CD4-positive, CD25-positive, alpha-beta regulatory T cell (primary cell): Measurements from ENCODE around the gene FAU. TPM values are rescaled to one million over a fixed set of nuclear protein-coding genes. Genes with fewer than 3 reads are reported as not detected.

ENCODE experiments used
- ATAC-seq, 2 donors: fragments of 150-1000 bp; cut with Tn5 transposase; one replicate each; pipeline ENCODE4 v1.10.0; 2021; ENCODE audit warnings: low read depth in 2 of 2, moderate number of reproducible peaks in 2 of 2, moderate library complexity in 1 of 2
- DNase-seq, 3 donors: peaks; one replicate each; pipeline versions ENCODE4 v3.0.0 to v3.0.0-alpha.2; 2012 to 2022; ENCODE audit warnings: mixed read lengths in 1 of 3
- H3K27ac ChIP-seq: one replicate; pipeline ENCODE4 v1.7.0; 2013; ENCODE audit warnings: mild to moderate bottlenecking, low read length; ENCODE audit not compliant: insufficient read depth, poor library complexity, severe bottlenecking
- H3K27me3 ChIP-seq: one replicate; pipeline ENCODE4 v1.7.0; 2013; ENCODE audit warnings: low read length; ENCODE audit not compliant: control insufficient read depth, insufficient read depth
- H3K36me3 ChIP-seq: one replicate; pipeline ENCODE4 v1.7.0; 2013; ENCODE audit warnings: mild to moderate bottlenecking, low read length, moderate library complexity; ENCODE audit not compliant: control insufficient read depth, insufficient read depth
- H3K4me1 ChIP-seq: 2 replicates; pipeline ENCODE4 v1.7.0; 2013; ENCODE audit warnings: mild to moderate bottlenecking, low read length; ENCODE audit not compliant: insufficient read depth, control insufficient read depth, poor library complexity, severe bottlenecking
- H3K4me3 ChIP-seq: one replicate; pipeline ENCODE4 v1.7.0; 2013; ENCODE audit warnings: low read depth, mild to moderate bottlenecking, low read length, moderate library complexity
- H3K9me3 ChIP-seq, 2 experiments: 1 replicate in 1 of 2; 2 replicates in 1 of 2; pipeline ENCODE4 v1.7.0; 2013; ENCODE audit warnings: low read length in 2 of 2, mild to moderate bottlenecking in 1 of 2, moderate library complexity in 1 of 2; ENCODE audit not compliant: control insufficient read depth in 2 of 2
- H3K27ac Mint-ChIP-seq, 3 donors: one replicate each; pipeline ENCODE4 v1.8.0; 2020 to 2022; ENCODE audit warnings: mild to moderate bottlenecking in 3 of 3, mixed read lengths in 3 of 3, moderate library complexity in 2 of 3
- H3K27me3 Mint-ChIP-seq: one replicate; pipeline ENCODE4 v1.8.0; 2022; ENCODE audit warnings: mild to moderate bottlenecking, mixed read lengths
- H3K36me3 Mint-ChIP-seq: one replicate; pipeline ENCODE4 v1.8.0; 2020; ENCODE audit warnings: mixed read lengths
- H3K4me1 Mint-ChIP-seq, 4 donors: one replicate each; pipeline ENCODE4 v1.8.0; 2020 to 2022; ENCODE audit warnings: mixed read lengths in 4 of 4, mild to moderate bottlenecking in 1 of 4
- H3K4me3 Mint-ChIP-seq, 4 donors: one replicate each; pipeline ENCODE4 v1.8.0; 2020 to 2022; ENCODE audit warnings: mild to moderate bottlenecking in 4 of 4, mixed read lengths in 4 of 4, moderate library complexity in 3 of 4
- H3K9me3 Mint-ChIP-seq, 7 donors: one replicate each; pipeline ENCODE4 v1.8.0; 2020 to 2022; ENCODE audit warnings: mixed read lengths in 7 of 7, mild to moderate bottlenecking in 3 of 7, moderate library complexity in 2 of 7
- polyA plus RNA-seq, 4 donors: library from polyadenylated mRNA; unstranded; fragments of 300-500 nt; fragmentation: Illumina TruSeq; gene quantifications; one replicate each; pipeline ENCODE4 v1.2.3, GENCODE V29; 2021
- total RNA-seq: library from RNA; stranded (reverse); gene quantifications from one replicate; pipeline ENCODE4 v1.2.3, GENCODE V29; 2022

The FAU gene
- total and polyA plus RNA-seq, 5 donors from 2014 or later, result 1,003 to 1,172 (median 1,097) TPM

DNA sequence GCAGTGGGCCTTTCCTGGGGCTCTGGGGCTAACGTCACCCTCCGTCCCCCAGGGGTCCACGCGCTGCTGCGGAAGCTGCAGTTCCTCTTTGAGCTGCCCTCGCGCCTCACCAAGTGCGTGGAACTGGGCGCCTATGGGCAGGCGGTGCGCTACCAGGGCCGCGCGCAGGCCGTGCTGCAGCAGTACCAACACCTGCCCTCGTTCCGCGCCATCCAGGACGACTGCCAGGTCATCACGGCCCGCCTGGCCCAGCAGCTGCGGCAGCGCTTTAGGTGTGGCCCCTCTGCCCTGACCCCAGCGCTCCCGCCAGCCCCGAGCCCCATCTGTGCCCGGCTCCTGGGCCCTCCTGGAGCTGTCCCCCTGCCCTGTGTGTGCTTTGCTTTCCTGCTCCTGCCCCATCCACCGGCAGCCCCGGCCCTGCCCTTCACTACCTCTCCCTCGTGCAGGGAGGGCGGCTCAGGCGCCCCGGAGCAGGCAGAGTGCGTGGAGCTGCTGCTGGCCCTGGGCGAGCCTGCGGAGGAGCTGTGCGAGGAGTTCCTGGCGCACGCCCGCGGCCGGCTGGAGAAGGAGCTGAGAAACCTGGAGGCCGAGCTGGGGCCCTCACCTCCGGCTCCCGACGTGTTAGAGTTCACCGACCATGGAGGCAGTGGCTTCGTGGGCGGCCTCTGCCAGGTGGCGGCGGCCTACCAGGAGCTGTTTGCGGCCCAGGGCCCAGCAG lies 14.0 kb downstream of the FAU start:
- Mint-ChIP-seq H3K27me3 (no peaks in the 10 kb centered on the region), H3K4me3 (no peak overlapping the region), H3K4me1 (peaks cover 4 to 43% (median 30%) of the 10 kb centered on the region in 4 donors), H3K36me3 (peaks cover 22% of the 10 kb centered on the region), H3K9me3 (no peaks in the 10 kb centered on the region), H3K27ac (no peak overlapping the region)
- Histone ChIP-seq H3K4me1 (peaks cover 29% of the 10 kb centered on the region), H3K36me3 (peaks cover 33% of the 10 kb centered on the region), H3K27ac (no peak overlapping the region), H3K9me3 (no peaks in the 10 kb centered on the region), H3K27me3 (no peaks in the 10 kb centered on the region), H3K4me3 (no peak overlapping the region)
- no peak for DNase-seq
- no peak for ATAC-seq

- Histone ChIP-seq H3K9me3 (no peaks in the 10 kb centered on the region), H3K36me3 (peaks cover 40% of the 10 kb centered on the region), H3K27ac (no peak overlapping the region), H3K4me3 (no peak overlapping the region), H3K4me1 (peaks cover 21% of the 10 kb centered on the region), H3K27me3 (no peaks in the 10 kb centered on the region)
- no peak overlapping the region for H3K27ac Mint-ChIP-seq
- no peaks in the 10 kb centered on the region for H3K27me3 Mint-ChIP-seq
- no peaks in the 10 kb centered on the region for H3K9me3 Mint-ChIP-seq
- no peak for DNase-seq
- peak overlapping the region in 2 of 4 donors; percentile 63 to 83 for H3K4me3 Mint-ChIP-seq
- peaks cover 22% of the 10 kb centered on the region for H3K36me3 Mint-ChIP-seq
- H3K4me1 Mint-ChIP-seq, result peaks cover 4 to 43% (median 30%) of the 10 kb centered on the region in 4 donors
- no peak for ATAC-seq
Observed at GRCh38 chr11:65107078-65107477, 14.9 kb downstream of the FAU start.

DNA sequence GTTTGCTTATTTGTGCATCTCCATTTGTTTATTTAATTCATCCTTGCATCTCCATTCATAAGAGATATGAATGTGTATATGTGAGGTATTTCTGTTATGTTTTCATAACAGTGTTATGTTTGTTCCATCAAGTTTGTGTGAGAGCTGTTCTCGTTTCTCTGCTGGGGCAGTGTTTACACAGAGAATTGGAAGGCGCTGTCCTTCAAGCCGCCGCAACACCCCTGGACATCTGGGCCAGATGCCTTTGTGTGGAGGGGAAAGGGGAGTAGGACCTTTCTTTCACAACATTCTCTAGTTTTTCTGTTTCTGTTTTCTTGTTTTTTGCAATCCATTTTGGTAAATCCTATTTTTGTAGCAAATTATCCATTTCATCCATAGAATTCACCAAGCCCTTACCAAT lies 17.3 kb downstream of the FAU start:
- Mint-ChIP-seq H3K36me3 (peaks cover 21% of the 10 kb centered on the region), H3K9me3 (no peaks in the 10 kb centered on the region), H3K4me1 (peaks cover 9 to 27% (median 20%) of the 10 kb centered on the region in 4 donors), H3K27me3 (no peaks in the 10 kb centered on the region), H3K27ac (peak overlapping the region; percentile 63 to 79 (median 76)), H3K4me3 (no peak overlapping the region)
- Histone ChIP-seq H3K4me3 (no peak overlapping the region), H3K27ac (no peak overlapping the region), H3K36me3 (peaks cover 45% of the 10 kb centered on the region), H3K9me3 (no peaks in the 10 kb centered on the region), H3K4me1 (no peaks in the 10 kb centered on the region), H3K27me3 (no peaks in the 10 kb centered on the region)
- ATAC-seq, result no peak
- DNase-seq, result no peak

DNA sequence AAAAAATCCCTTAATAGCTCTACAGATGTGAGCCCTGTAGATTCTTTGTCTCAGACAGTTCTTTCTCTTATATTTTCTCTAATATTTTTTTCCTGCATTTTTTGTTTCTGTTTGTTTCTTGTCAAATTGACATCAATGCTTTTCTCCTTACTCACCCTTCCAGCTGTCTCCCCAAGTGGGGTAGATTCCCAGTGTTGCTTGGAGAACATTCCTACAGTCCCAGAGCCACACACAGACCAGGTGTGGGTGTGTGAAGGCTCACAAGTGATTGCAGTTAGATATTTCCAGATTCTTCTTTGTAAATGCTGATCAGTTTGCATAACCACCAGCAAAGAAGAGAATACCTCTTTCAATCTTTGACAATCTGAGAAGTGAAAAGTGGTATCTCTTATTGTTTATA lies 18.5 kb downstream of the FAU start:
- peak overlapping the region in 2 of 3 donors; percentile 65 to 68 for H3K27ac Mint-ChIP-seq
- H3K27ac ChIP-seq, result no peak overlapping the region
- peaks cover 25% of the 10 kb centered on the region for H3K36me3 Mint-ChIP-seq

DNA sequence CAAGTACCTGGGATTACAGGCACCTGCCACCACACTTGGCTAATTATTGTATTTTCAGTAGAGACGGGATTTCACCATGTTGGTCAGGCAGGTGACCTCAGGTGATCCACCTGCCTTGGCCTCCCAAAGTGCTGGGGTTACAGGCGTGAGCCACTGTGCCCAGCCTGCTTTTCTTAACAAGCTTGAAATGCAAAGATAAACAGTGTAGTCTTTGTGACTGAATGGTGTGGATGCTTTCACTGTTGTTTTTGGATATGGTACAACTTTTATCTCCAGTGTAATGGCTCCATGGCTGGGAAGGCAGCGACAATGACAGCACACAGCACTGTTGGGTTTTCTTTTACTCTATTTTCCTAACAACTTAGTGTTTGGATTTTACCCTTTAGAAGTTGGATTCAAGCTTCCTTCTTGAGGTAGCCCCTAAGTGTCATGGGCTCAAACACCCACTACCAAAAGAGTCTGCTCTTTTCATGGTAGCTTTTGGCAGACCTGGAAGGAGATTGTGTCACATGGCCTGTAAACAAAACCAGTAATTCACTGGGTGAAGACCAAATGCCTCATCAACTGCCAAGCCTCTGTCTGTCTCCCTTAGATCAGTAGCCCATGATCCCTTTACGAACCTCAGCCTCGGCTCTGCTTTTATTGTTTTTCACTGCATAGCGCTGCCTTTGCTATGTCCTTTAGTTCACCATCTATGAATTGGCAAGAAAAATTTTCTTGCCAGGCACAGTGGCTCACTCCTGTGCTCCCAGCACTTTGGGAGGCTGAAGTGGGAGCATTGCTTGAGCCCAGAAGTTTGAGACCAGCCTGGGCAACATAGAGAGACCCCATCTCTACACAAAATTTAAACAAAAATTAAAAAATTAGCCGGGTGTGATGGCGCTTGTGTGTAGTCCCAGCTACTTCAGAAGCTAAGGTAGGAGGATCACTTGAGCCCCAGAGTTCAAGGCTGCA lies 19.5 kb downstream of the FAU start:
- peak overlapping the region in 1 of 3 donors; percentile 14 for H3K27ac Mint-ChIP-seq
- ATAC-seq (no peak), DNase-seq (no peak)
- Histone ChIP-seq H3K27me3 (no peaks in the 10 kb centered on the region), H3K9me3 (no peaks in the 10 kb centered on the region), H3K4me1 (peaks cover 7% of the 10 kb centered on the region), H3K36me3 (peaks cover 41% of the 10 kb centered on the region), H3K4me3 (no peak overlapping the region), H3K27ac (no peak overlapping the region)
- no peak overlapping the region for H3K4me3 Mint-ChIP-seq
- peaks cover 9 to 31% (median 26%) of the 10 kb centered on the region in 4 donors for H3K4me1 Mint-ChIP-seq
- no peaks in the 10 kb centered on the region for H3K9me3 Mint-ChIP-seq
- H3K36me3 Mint-ChIP-seq, result peaks cover 29% of the 10 kb centered on the region
- no peaks in the 10 kb centered on the region for H3K27me3 Mint-ChIP-seq

More for the DNA sequence above, 18.5 kb downstream of the FAU start:
- Mint-ChIP-seq H3K27me3 (no peaks in the 10 kb centered on the region), H3K4me1 (peaks cover 9 to 27% (median 24%) of the 10 kb centered on the region in 4 donors), H3K9me3 (no peaks in the 10 kb centered on the region), H3K4me3 (no peak overlapping the region)
- DNase-seq (no peak), ATAC-seq (no peak)
- no peaks in the 10 kb centered on the region for H3K9me3 ChIP-seq
- H3K36me3 ChIP-seq, result peaks cover 37% of the 10 kb centered on the region
- H3K4me3 ChIP-seq, result no peak overlapping the region
- no peaks in the 10 kb centered on the region for H3K27me3 ChIP-seq
- H3K4me1 ChIP-seq, result peaks cover under 1% of the 10 kb centered on the region

- peaks cover 11 to 39% (median 22%) of the 10 kb centered on the region in 4 donors for H3K4me1 Mint-ChIP-seq
- H3K9me3 ChIP-seq, result no peaks in the 10 kb centered on the region
- peaks cover 20% of the 10 kb centered on the region for H3K4me1 ChIP-seq
- DNase-seq (no peak), ATAC-seq (no peak)
- no peak overlapping the region for H3K4me3 ChIP-seq
- peaks cover 0 to under 1% (median 0%) of the 10 kb centered on the region in 7 donors for H3K9me3 Mint-ChIP-seq
- peak overlapping the region in 1 of 4 donors; percentile 15 for H3K4me3 Mint-ChIP-seq
- H3K27me3 Mint-ChIP-seq, result no peaks in the 10 kb centered on the region
- no peak overlapping the region for H3K27ac ChIP-seq
- H3K36me3 ChIP-seq, result peaks cover 40% of the 10 kb centered on the region
- no peaks in the 10 kb centered on the region for H3K27me3 ChIP-seq
- peaks cover 21% of the 10 kb centered on the region for H3K36me3 Mint-ChIP-seq
- no peak overlapping the region for H3K27ac Mint-ChIP-seq
Observed at GRCh38 chr11:65100674-65101350, 21.1 kb downstream of the FAU start.

DNA sequence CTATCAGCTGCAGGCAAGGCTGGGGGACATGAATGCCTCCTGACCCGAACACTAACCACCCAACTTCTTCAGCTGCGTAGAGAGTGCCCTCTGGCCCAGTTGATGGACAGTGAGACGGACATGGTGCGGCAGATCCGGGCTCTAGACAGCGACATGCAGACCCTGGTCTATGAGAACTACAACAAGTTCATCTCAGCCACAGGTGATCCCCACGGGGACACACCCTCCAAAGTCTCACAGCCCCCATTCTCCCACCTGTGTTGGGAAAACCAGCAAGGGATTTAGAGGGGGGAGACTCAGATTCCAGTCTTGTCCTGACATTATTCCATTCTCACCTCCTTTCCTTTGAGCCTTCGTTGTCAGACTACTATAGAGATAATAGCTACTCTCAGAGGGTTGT lies 25.0 kb downstream of the FAU start:
- no peaks in the 10 kb centered on the region for H3K9me3 ChIP-seq
- H3K27ac ChIP-seq, result peak overlapping the region; percentile 88
- peaks cover 11% of the 10 kb centered on the region for H3K36me3 Mint-ChIP-seq
- H3K27ac Mint-ChIP-seq, result peak overlapping the region in 2 of 3 donors; percentile 93 to 96
- DNase-seq, result no peak
- ATAC-seq, result no peak
- H3K27me3 ChIP-seq, result no peaks in the 10 kb centered on the region
- H3K4me3 ChIP-seq, result peak overlapping the region; percentile 82
- H3K36me3 ChIP-seq, result peaks cover 16% of the 10 kb centered on the region
- H3K4me1 ChIP-seq, result peaks cover 24% of the 10 kb centered on the region
- peaks cover 0 to 2% (median 0%) of the 10 kb centered on the region in 7 donors for H3K9me3 Mint-ChIP-seq
- H3K4me3 Mint-ChIP-seq, result peak overlapping the region; percentile 88 to 96 (median 92)
- H3K27me3 Mint-ChIP-seq, result no peaks in the 10 kb centered on the region
- peaks cover 8 to 30% (median 12%) of the 10 kb centered on the region in 4 donors for H3K4me1 Mint-ChIP-seq
